AG09319 (cell line): ENCODE measurements around the gene ZBTB20.

Experiments used
- DNase-seq: peaks from one replicate; pipeline ENCODE4 v3.0.0-alpha.2; 2010; ENCODE audit warnings: low read depth; ENCODE audit errors: extremely low read depth
- TF ChIP-seq, protein P1 (sequence below): IDR thresholded peaks from 2 replicates; pipeline ENCODE4 v1.5.1; 2011; ENCODE audit warnings: low read depth, mild to moderate bottlenecking, inconsistent platforms, low read length, moderate library complexity

Gene ZBTB20

DNA sequence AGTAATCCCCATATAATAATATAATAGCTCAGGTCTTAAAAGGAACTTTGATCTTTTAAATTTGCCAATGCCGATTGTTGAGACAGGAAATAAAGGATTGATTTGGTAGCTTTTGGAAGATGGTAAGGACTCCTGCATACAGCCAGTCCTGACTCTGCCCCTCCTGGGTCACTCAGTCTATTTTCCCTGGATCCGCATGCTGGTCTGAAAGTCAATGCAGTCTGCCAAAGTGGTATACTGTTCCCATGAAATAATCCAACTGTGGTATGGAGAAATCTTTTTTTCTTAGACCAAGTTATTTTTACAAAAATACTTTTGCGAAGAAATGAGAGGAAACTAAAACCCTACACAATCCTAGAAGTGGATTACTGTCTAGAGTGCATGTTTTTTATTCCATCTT is 662.2 kb downstream of the ZBTB20 start:
- no peak for DNase-seq
- TF ChIP-seq, protein P1, sequence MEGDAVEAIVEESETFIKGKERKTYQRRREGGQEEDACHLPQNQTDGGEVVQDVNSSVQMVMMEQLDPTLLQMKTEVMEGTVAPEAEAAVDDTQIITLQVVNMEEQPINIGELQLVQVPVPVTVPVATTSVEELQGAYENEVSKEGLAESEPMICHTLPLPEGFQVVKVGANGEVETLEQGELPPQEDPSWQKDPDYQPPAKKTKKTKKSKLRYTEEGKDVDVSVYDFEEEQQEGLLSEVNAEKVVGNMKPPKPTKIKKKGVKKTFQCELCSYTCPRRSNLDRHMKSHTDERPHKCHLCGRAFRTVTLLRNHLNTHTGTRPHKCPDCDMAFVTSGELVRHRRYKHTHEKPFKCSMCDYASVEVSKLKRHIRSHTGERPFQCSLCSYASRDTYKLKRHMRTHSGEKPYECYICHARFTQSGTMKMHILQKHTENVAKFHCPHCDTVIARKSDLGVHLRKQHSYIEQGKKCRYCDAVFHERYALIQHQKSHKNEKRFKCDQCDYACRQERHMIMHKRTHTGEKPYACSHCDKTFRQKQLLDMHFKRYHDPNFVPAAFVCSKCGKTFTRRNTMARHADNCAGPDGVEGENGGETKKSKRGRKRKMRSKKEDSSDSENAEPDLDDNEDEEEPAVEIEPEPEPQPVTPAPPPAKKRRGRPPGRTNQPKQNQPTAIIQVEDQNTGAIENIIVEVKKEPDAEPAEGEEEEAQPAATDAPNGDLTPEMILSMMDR: no peak

DNA sequence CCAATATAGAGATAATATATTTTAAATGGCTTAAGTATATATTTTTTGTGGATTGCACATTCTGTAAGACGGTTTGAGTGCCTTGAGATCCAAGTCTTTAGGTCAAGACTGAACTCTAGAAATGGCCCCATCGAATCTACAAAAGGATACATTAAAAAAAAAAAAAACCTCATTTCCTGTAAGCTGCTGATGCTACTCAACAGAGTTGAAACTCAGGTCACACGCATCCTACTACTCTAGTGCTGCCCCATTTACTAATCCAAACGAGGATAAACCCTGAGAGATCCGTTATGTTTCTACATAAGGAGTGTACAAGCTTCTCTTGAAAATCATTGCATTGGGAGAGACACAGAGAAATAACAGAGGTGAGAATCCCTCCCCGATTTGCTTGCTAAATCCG is 666.0 kb downstream of the ZBTB20 start:
- TF ChIP-seq, protein P1: no peak
- DNase-seq: no peak

DNA sequence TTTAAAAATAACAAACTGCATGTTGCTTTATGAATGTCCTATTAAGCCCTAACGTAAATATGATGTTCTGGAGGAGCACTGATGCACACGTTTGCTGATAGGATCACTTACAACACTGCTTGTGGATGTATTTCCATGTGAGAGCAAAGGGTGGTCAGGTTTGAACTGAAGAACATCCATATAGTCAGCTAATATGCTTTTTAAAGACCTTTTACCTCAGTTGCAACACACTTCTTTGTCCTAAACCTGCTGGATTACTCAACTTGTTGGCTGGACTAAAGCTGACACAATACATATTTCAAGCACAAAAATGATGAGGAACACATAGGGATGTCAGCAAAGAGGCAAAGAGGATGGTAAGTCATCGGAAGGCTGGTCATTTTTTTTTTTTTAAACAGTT is 666.6 kb downstream of the ZBTB20 start:
- TF ChIP-seq, protein P1: no peak
- no peak for DNase-seq

DNA sequence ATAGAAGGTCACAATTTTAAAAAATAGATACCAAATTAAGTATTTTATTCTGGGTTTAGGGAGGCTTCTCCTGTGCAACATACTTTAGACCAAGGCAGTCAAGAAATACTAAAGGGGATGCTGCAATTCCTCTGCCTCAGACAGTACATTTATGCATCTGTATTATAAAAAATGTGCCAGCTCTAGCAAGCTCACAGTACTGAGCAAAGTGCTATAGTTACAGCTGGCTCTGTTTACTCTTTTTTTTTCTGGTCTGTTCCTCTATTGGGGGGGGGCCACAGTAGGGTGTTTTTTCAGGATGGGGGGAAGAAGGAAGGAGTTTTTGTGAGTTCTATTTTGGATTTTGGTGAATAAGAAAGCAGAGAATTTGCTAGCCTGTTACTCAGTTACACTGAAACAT is 668.3 kb downstream of the ZBTB20 start:
- no peak for DNase-seq
- TF ChIP-seq, protein P1: no peak

DNA sequence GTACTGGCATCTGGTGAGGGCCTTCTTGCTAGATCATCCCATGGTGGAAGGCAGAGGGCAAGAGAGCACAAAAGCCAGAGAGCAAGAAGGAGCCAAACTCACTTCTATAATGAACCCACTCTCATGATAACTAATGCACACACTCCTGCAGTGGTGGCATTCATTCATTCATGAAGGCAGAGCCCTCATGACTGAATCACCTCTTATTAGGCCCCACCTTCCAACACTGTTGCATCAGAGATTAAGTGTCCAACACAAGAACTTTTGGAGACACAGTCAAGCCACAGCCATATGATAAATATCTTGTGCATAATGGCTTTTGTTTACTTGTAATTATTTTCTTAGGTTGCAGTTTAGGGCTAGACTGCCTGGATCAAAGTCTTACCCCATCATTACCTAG is 670.6 kb downstream of the ZBTB20 start:
- TF ChIP-seq, protein P1: no peak
- no peak for DNase-seq

DNA sequence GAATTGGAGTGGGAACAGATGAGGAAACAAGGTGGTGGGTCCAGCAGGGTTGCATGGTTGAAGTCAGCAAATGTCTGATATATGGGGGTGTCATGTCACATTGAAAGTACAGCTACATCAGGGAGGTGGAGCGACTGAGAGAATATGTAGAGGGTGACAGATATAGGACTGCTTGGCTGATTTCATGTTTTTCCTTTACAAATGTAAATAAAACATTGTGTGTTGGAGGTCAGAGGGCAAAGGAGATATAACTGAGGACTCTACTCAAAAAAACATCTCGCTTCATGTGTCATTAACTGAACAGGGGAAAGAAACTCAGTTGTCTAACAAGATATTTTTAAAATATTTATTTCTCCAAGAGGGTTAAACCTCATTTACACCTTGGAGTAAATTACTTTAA is 675.6 kb downstream of the ZBTB20 start:
- no peak for DNase-seq
- TF ChIP-seq, protein P1: no peak

DNA sequence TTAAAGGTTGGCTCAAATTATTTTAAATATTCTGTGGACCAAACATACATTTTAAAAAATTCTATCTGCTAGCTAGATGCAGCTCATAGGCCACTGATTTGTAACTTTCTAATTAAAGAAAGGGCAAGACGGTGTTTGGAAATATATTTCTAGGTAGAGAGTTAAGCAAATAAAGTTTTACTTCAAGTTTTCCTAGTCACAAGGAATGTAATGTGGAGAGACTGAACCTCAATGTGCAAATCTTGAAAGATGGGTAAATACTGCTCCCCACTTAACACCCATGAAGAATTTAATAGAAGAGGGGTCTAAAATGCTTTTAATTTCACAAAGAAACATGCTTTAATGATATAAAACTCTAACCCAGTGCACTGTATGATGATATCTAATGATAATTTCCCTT is 678.0 kb downstream of the ZBTB20 start:
- DNase-seq: no peak
- TF ChIP-seq, protein P1: no peak
